ENCODE measurements around the gene PLPP2.

Gene PLPP2

GRCh38 chr19:289651-290371 is 1.4 kb downstream of the PLPP2 start:
- no peak overlapping the region for H3K4me3 ChIP-seq (ENCODE audit: low read depth, low read length)
- no peak for DNase-seq (ENCODE audit: low read depth)
- no peak for TF ChIP-seq POLR2A (IDR thresholded peaks at IDR 0.05; ENCODE audit: extremely low read depth, insufficient read length)
- TF ChIP-seq MYC (IDR thresholded peaks at IDR 0.05; ENCODE audit: low read depth, low read length), result no peak
- no peak for TF ChIP-seq CTCF (IDR thresholded peaks at IDR 0.05; ENCODE audit: low read depth, low read length)
- TF ChIP-seq MAX (IDR thresholded peaks at IDR 0.05; ENCODE audit: low read depth, low read length), result no peak

GRCh38 chr19:288911-289310 is 2.3 kb downstream of the PLPP2 start:
- no peak for DNase-seq (ENCODE audit: low read depth)
- no peak overlapping the region for H3K4me3 ChIP-seq (ENCODE audit: low read depth, low read length)
- no peak for TF ChIP-seq MAX (IDR thresholded peaks at IDR 0.05; ENCODE audit: low read depth, low read length)

GRCh38 chr19:287381-287871 is 3.8 kb downstream of the PLPP2 start:
- TF ChIP-seq POLR2A (IDR thresholded peaks at IDR 0.05; ENCODE audit: extremely low read depth, insufficient read length) (no peak), MYC (IDR thresholded peaks at IDR 0.05; ENCODE audit: low read depth, low read length) (no peak), MAX (IDR thresholded peaks at IDR 0.05; ENCODE audit: low read depth, low read length) (no peak), CTCF (IDR thresholded peaks at IDR 0.05; ENCODE audit: low read depth, low read length) (no peak)
- DNase-seq (ENCODE audit: low read depth), result no peak

GRCh38 chr19:283395-283794 is 7.8 kb downstream of the PLPP2 start:
- TF ChIP-seq CTCF (IDR thresholded peaks at IDR 0.05; ENCODE audit: low read depth, low read length), result no peak
- no peak for TF ChIP-seq MYC (IDR thresholded peaks at IDR 0.05; ENCODE audit: low read depth, low read length)
- no peak for TF ChIP-seq POLR2A (IDR thresholded peaks at IDR 0.05; ENCODE audit: extremely low read depth, insufficient read length)
- no peak for TF ChIP-seq MAX (IDR thresholded peaks at IDR 0.05; ENCODE audit: low read depth, low read length)
- no peak for DNase-seq (ENCODE audit: low read depth)
- no peak overlapping the region for H3K4me3 ChIP-seq (ENCODE audit: low read depth, low read length)

More at GRCh38 chr19:287381-287871, 3.8 kb downstream of the PLPP2 start:
- H3K4me3 ChIP-seq (ENCODE audit: low read depth, low read length), result no peak overlapping the region

GRCh38 chr19:282501-282900 is 8.7 kb downstream of the PLPP2 start:
- DNase-seq (ENCODE audit: low read depth), result no peak
- TF ChIP-seq MAX (IDR thresholded peaks at IDR 0.05; ENCODE audit: low read depth, low read length) (no peak), MYC (IDR thresholded peaks at IDR 0.05; ENCODE audit: low read depth, low read length) (no peak), POLR2A (IDR thresholded peaks at IDR 0.05; ENCODE audit: extremely low read depth, insufficient read length) (no peak), CTCF (IDR thresholded peaks at IDR 0.05; ENCODE audit: low read depth, low read length) (no peak)
- no peak overlapping the region for H3K4me3 ChIP-seq (ENCODE audit: low read depth, low read length)

- no peak for DNase-seq (ENCODE audit: low read depth)
- no peak overlapping the region for H3K4me3 ChIP-seq (ENCODE audit: low read depth, low read length)
- TF ChIP-seq POLR2A (IDR thresholded peaks at IDR 0.05; ENCODE audit: extremely low read depth, insufficient read length) (no peak), CTCF (IDR thresholded peaks at IDR 0.05; ENCODE audit: low read depth, low read length) (peak; percentile 12), MAX (IDR thresholded peaks at IDR 0.05; ENCODE audit: low read depth, low read length) (no peak)
These were observed 9.2 kb downstream of the PLPP2 start for GRCh38 chr19:281992-282391.

Data from NB4 (cell line).